ENCODE data around the gene TPD52L1. TPM values are rescaled to one million over a fixed set of nuclear protein-coding genes. Genes with fewer than 3 reads are reported as not detected.

The TPD52L1 gene
- total and polyA plus RNA-seq, 2 experiments from 2014 or later, result 5.1 to 12.3 TPM

DNA sequence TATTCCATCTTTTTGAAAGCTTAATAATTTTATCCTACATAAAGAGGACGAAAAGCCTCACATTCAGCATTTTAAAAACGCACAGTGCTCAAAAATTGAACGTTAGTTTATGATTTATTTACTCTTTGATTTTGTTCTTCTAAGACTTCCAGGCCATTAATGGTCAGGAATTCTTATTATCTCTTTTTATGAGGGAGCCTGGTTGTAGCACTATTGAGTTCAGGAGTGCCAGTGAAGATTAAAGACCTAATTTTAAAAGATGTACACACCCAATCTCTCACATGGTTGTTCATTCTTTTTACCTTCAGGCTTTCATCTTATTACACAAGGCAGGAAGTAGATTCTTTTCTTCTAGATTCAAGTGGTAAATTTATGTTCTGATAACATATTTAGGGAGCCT is 79.6 kb downstream of the TPD52L1 start:
- peak; percentile 2 for DNase-seq
- no peak for TF ChIP-seq EZH2phosphoT487 (IDR thresholded peaks at IDR 0.05; ENCODE audit: insufficient read depth, low read depth)
- TF ChIP-seq EZH2 (IDR thresholded peaks at IDR 0.05; ENCODE audit: insufficient read depth, poor library complexity, severe bottlenecking), result no peak
- H3K79me2 ChIP-seq (ENCODE audit: insufficient read depth), result no peaks in the 10 kb centered on the region
- peaks cover 6% of the 10 kb centered on the region; the same call in 1 of the 2 replicates for H3F3A ChIP-seq (ENCODE audit: insufficient read depth)
- H3K4me3 ChIP-seq, result no peak overlapping the region
- H3K9ac ChIP-seq, result no peak overlapping the region
- WGBS, 2 experiments (ENCODE audit: low coverage in 1 of 2, low lambda C conversion rate in 2 of 2, missing lambda C conversion rate in 2 of 2), result 26 to 34% methylated on average over 3 of the region's 3 CpGs
- peak overlapping the region; percentile 33 for H3K4me2 ChIP-seq (ENCODE audit: unreplicated experiment)
- in situ Hi-C loops (cut with MboI), result no loop called here
- H3K9me2 ChIP-seq (ENCODE audit: insufficient read depth), result peaks cover 3% of the 10 kb centered on the region; the same call in 1 of the 2 replicates
- H3K27ac ChIP-seq, result peak overlapping the region; percentile 42; the same call in 1 of the 2 replicates
- H4K20me1 ChIP-seq (ENCODE audit: insufficient read depth), result no peaks in the 10 kb centered on the region
- no peaks in the 10 kb centered on the region for H3K9me3 ChIP-seq (ENCODE audit: low read depth)
- no peaks in the 10 kb centered on the region for H3K27me3 ChIP-seq (replicated peaks; ENCODE audit: insufficient read depth)
- peaks cover 37% of the 10 kb centered on the region for H3K4me1 ChIP-seq (ENCODE audit: insufficient read depth)
- no peaks in the 10 kb centered on the region for H3K36me3 ChIP-seq (ENCODE audit: low read depth)
- H2AFZ ChIP-seq, result 0 out of 2 replicates have a peak overlapping the region, but pooled peaks have one; percentile 24

DNA sequence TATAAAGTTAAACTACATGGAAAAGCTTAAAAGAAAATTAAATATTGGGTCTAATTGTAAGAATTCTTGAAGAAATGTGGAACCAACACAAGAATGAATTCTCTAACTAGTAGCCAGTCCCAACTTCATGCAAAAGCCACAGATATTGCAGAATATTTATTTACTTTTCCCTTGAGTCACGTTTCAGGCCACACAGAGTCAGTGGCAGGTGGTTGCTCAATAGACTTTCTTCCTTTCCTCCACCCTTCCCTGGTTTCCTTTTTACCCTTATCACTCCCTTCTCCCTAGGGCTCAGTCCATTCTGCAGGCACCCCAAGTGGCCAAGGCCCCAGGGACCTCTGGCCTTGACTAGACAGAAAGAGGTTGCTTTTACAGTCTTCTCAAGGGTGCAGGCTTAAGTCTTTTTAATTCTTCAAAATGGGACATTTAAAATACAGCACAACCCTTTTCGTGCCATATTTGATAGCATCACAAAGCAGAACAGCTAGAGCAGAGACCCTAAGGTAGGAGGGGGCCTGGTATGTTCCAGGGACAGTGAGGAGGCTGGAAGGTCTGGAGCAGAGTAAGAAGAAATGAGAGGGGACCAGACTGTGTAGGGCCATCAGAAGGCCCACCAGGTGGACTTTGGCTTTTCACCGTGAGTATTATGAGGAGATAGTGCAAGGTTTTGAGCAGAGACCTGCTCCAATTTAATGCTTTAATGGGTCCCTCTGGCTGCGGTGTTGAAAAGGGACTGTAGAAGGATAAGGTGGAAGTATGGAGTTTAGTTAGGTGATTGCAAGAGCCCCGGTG is 83.2 kb downstream of the TPD52L1 start:
- 61 to 65% methylated on average over 5 of the region's 5 CpGs for WGBS, 2 experiments (ENCODE audit: low coverage in 1 of 2, low lambda C conversion rate in 2 of 2, missing lambda C conversion rate in 2 of 2)
- peaks cover 31% of the 10 kb centered on the region for H3K4me1 ChIP-seq (ENCODE audit: insufficient read depth)
- in situ Hi-C loops (cut with MboI), result no loop called here

GRCh38 chr6:125237764-125238163 is 84.2 kb downstream of the TPD52L1 start:
- in situ Hi-C loops (cut with MboI), result no loop called here
- H3K9me3 ChIP-seq (ENCODE audit: low read depth), result no peaks in the 10 kb centered on the region
- 75 to 79% methylated on average over 4 of the region's 4 CpGs for WGBS, 2 experiments (ENCODE audit: low coverage in 1 of 2, low lambda C conversion rate in 2 of 2, missing lambda C conversion rate in 2 of 2)

More for the DNA sequence above, 83.2 kb downstream of the TPD52L1 start:
- Histone ChIP-seq H3K79me2 (ENCODE audit: insufficient read depth) (no peaks in the 10 kb centered on the region), H2AFZ (no peak overlapping the region), H3K9me3 (ENCODE audit: low read depth) (no peaks in the 10 kb centered on the region), H4K20me1 (ENCODE audit: insufficient read depth) (no peaks in the 10 kb centered on the region), H3K4me2 (ENCODE audit: unreplicated experiment) (peak overlapping the region; percentile 6), H3K36me3 (ENCODE audit: low read depth) (no peaks in the 10 kb centered on the region), H3F3A (ENCODE audit: insufficient read depth) (peaks cover 6% of the 10 kb centered on the region; the same call in 1 of the 2 replicates), H3K4me3 (no peak overlapping the region), H3K9me2 (ENCODE audit: insufficient read depth) (peaks cover 3% of the 10 kb centered on the region; the same call in 1 of the 2 replicates), H3K27me3 (replicated peaks; ENCODE audit: insufficient read depth) (no peaks in the 10 kb centered on the region), H3K27ac (no peak overlapping the region), H3K9ac (no peak overlapping the region)
- peak; percentile 65 for DNase-seq
- TF ChIP-seq EZH2 (IDR thresholded peaks at IDR 0.05; ENCODE audit: insufficient read depth, poor library complexity, severe bottlenecking), result no peak

DNA sequence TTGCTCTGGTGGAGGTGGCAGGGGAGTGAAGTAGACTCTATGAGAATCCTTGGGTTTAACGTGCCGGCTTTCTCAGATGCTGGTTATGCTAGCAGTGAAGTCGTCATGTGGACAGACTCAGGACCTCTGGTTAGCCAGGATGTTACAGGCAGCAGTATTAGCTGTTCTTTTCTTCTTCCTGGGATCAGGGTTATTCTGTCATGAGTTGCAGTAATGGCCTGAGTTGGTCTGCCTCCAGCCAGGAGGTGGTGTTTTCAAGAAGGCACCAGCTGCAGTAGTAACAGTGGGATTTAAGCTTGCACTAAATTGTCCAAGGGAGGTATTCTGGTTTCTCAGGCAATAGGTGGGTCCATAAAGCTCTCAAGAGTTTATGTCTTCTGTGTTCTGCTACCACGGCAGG is 91.5 kb downstream of the TPD52L1 start:
- Histone ChIP-seq H2AFZ (no peak overlapping the region), H3K4me2 (ENCODE audit: unreplicated experiment) (no peak overlapping the region), H3K4me3 (no peak overlapping the region), H3K4me1 (ENCODE audit: insufficient read depth) (no peaks in the 10 kb centered on the region), H3K9ac (no peak overlapping the region), H3F3A (ENCODE audit: insufficient read depth) (no peaks in the 10 kb centered on the region), H3K9me3 (ENCODE audit: low read depth) (no peaks in the 10 kb centered on the region), H3K36me3 (ENCODE audit: low read depth) (no peaks in the 10 kb centered on the region), H4K20me1 (ENCODE audit: insufficient read depth) (no peaks in the 10 kb centered on the region), H3K9me2 (ENCODE audit: insufficient read depth) (no peaks in the 10 kb centered on the region), H3K27ac (no peak overlapping the region), H3K27me3 (replicated peaks; ENCODE audit: insufficient read depth) (no peaks in the 10 kb centered on the region), H3K79me2 (ENCODE audit: insufficient read depth) (no peaks in the 10 kb centered on the region)
- in situ Hi-C loops (cut with MboI), result no loop called here
- 89 to 92% methylated on average over 4 of the region's 4 CpGs for WGBS, 2 experiments (ENCODE audit: low coverage in 1 of 2, low lambda C conversion rate in 2 of 2, missing lambda C conversion rate in 2 of 2)
- TF ChIP-seq EZH2phosphoT487 (IDR thresholded peaks at IDR 0.05; ENCODE audit: insufficient read depth, low read depth) (no peak), EZH2 (IDR thresholded peaks at IDR 0.05; ENCODE audit: insufficient read depth, poor library complexity, severe bottlenecking) (no peak)
- DNase-seq, result no peak

More at GRCh38 chr6:125237764-125238163, 84.2 kb downstream of the TPD52L1 start:
- Histone ChIP-seq H3K36me3 (ENCODE audit: low read depth) (no peaks in the 10 kb centered on the region), H3K27me3 (replicated peaks; ENCODE audit: insufficient read depth) (no peaks in the 10 kb centered on the region), H3K4me2 (ENCODE audit: unreplicated experiment) (no peak overlapping the region), H3K4me3 (no peak overlapping the region), H4K20me1 (ENCODE audit: insufficient read depth) (no peaks in the 10 kb centered on the region), H3K9me2 (ENCODE audit: insufficient read depth) (peaks cover 3% of the 10 kb centered on the region; the same call in 1 of the 2 replicates), H3K4me1 (ENCODE audit: insufficient read depth) (peaks cover 20% of the 10 kb centered on the region), H3F3A (ENCODE audit: insufficient read depth) (peaks cover 6% of the 10 kb centered on the region; the same call in 1 of the 2 replicates), H2AFZ (no peak overlapping the region), H3K27ac (no peak overlapping the region), H3K9ac (no peak overlapping the region), H3K79me2 (ENCODE audit: insufficient read depth) (no peaks in the 10 kb centered on the region)
- no peak for TF ChIP-seq EZH2phosphoT487 (IDR thresholded peaks at IDR 0.05; ENCODE audit: insufficient read depth, low read depth)
- no peak for TF ChIP-seq EZH2 (IDR thresholded peaks at IDR 0.05; ENCODE audit: insufficient read depth, poor library complexity, severe bottlenecking)
- no peak for DNase-seq
